IMR-90 (cell line): Measurements from ENCODE around the gene SCN8A. TPM values are rescaled to one million over a fixed set of nuclear protein-coding genes. Genes with fewer than 3 reads are reported as not detected.

Experiments
- ATAC-seq: fragments of 200-7000 bp; cut with Tn5 transposase; 2 replicates; pipeline ENCODE4 v1.9.1; 2020; ENCODE audit warnings: low read depth, mild to moderate bottlenecking, moderate library complexity
- BruUV-seq: library from RNA; stranded (reverse); fragments of 400-500 nt; replicated peaks from 2 replicates; lab custom pipeline; 2021; lab: Mats Ljungman, UMichigan
- CTCF ChIA-PET: fragments of 300-600 bp; formaldehyde crosslinking; extraction: SDS; loops from one replicate; lab custom pipeline; 2021; ENCODE audit warnings: antibody characterized with exemption; lab: Yijun Ruan, JAX
- POLR2A ChIA-PET: fragments of 300-600 bp; sonication (Branson Sonifier 250); formaldehyde crosslinking; loops from one replicate; lab custom pipeline; 2022; ENCODE audit warnings: antibody characterized with exemption; ENCODE audit not compliant: unreplicated experiment; lab: Charles Lee
- DNase-seq: peaks from one replicate; pipeline ENCODE4 v3.0.0; 2013
- H2AFZ ChIP-seq: replicated peaks from 2 replicates; pipeline ENCODE3; 2013; ENCODE audit warnings: low read length, mild to moderate bottlenecking; ENCODE audit not compliant: poor library complexity
- H2AK5ac ChIP-seq: 2 replicates; pipeline ENCODE4 v1.6.1; 2013; ENCODE audit warnings: low read depth, low read length, inconsistent platforms
- H2AK9ac ChIP-seq: replicated peaks from 2 replicates; pipeline ENCODE3; 2013; ENCODE audit warnings: mild to moderate bottlenecking, low read depth, low read length, moderate library complexity; ENCODE audit not compliant: poor library complexity
- H2BK120ac ChIP-seq: 2 replicates; pipeline ENCODE4 v1.6.1; 2013; ENCODE audit warnings: low read depth, low read length, inconsistent platforms
- H2BK15ac ChIP-seq: 3 replicates; pipeline ENCODE4 v1.6.1; 2013; ENCODE audit warnings: low read depth, low read length, inconsistent platforms
- H2BK20ac ChIP-seq: 2 replicates; pipeline ENCODE4 v1.6.1; 2013; ENCODE audit warnings: low read depth, mild to moderate bottlenecking, inconsistent platforms, low read length, moderate library complexity
- H2BK5ac ChIP-seq: 2 replicates; pipeline ENCODE4 v1.6.1; 2013; ENCODE audit warnings: mild to moderate bottlenecking, low read depth, low read length, inconsistent platforms; ENCODE audit not compliant: poor library complexity, severe bottlenecking
- H3K14ac ChIP-seq: replicated peaks from 2 replicates; pipeline ENCODE4 v1.6.1; 2013; ENCODE audit warnings: low read depth, low read length, inconsistent platforms
- H3K18ac ChIP-seq: 2 replicates; pipeline ENCODE4 v1.6.1; 2013; ENCODE audit warnings: low read depth, low read length, control low read depth
- H3K23ac ChIP-seq: 2 replicates; pipeline ENCODE4 v1.6.1; 2013; ENCODE audit warnings: low read depth, low read length, inconsistent platforms
- H3K27ac ChIP-seq: 2 replicates; pipeline ENCODE4 v1.5.1; 2013; ENCODE audit warnings: mild to moderate bottlenecking, control low read depth, low read length; ENCODE audit not compliant: insufficient read depth
- H3K27me3 ChIP-seq: 2 replicates; pipeline ENCODE4 v1.6.1; 2013; ENCODE audit warnings: low read length; ENCODE audit not compliant: control insufficient read depth, insufficient read depth
- H3K36me3 ChIP-seq: 2 replicates; pipeline ENCODE4 v1.6.1; 2013; ENCODE audit warnings: low read length, mixed read lengths; ENCODE audit not compliant: control insufficient read depth, insufficient read depth
- H3K4ac ChIP-seq: 2 replicates; pipeline ENCODE4 v1.6.1; 2013; ENCODE audit warnings: low read depth, low read length, inconsistent platforms
- H3K4me1 ChIP-seq: 2 replicates; pipeline ENCODE4 v1.6.1; 2013; ENCODE audit warnings: low read length, mixed read lengths; ENCODE audit not compliant: control insufficient read depth, insufficient read depth
- H3K4me2 ChIP-seq: 2 replicates; pipeline ENCODE4 v1.6.1; 2013; ENCODE audit warnings: low read depth, mild to moderate bottlenecking, control low read depth, low read length, moderate library complexity
- H3K4me3 ChIP-seq: 2 replicates; pipeline ENCODE4 v1.5.1; 2013; ENCODE audit warnings: low read depth, mild to moderate bottlenecking, control low read depth, low read length, moderate library complexity; ENCODE audit not compliant: insufficient read depth
- H3K56ac ChIP-seq: 2 replicates; pipeline ENCODE4 v1.6.1; 2013; ENCODE audit warnings: low read length, inconsistent platforms; ENCODE audit not compliant: insufficient read depth; ENCODE audit errors: extremely low read depth
- H3K79me1 ChIP-seq, 2 experiments: 2 replicates each; pipeline ENCODE4 v1.6.1; 2013; ENCODE audit warnings: low read length in 2 of 2, inconsistent platforms in 1 of 2, low read depth in 1 of 2
- H3K9ac ChIP-seq: 2 replicates; pipeline ENCODE4 v1.6.1; 2013; ENCODE audit warnings: low read depth, low read length, control low read depth
- H3K9me1 ChIP-seq: 2 replicates; pipeline ENCODE4 v1.6.1; 2013; ENCODE audit warnings: low read length, inconsistent platforms; ENCODE audit not compliant: insufficient read depth
- H3K9me3 ChIP-seq: 2 replicates; pipeline ENCODE4 v1.6.1; 2013; ENCODE audit warnings: low read length; ENCODE audit not compliant: control insufficient read depth, insufficient read depth
- H4K20me1 ChIP-seq: 2 replicates; pipeline ENCODE4 v1.6.1; 2013; ENCODE audit warnings: low read length, inconsistent platforms; ENCODE audit not compliant: insufficient read depth
- H4K5ac ChIP-seq: 2 replicates; pipeline ENCODE4 v1.6.1; 2013; ENCODE audit warnings: mild to moderate bottlenecking, low read depth, low read length, control low read depth
- H4K8ac ChIP-seq, 2 experiments: 2 replicates each; pipeline ENCODE4 v1.6.1; 2013; ENCODE audit warnings: low read depth in 2 of 2, low read length in 2 of 2, control low read depth in 1 of 2, inconsistent platforms in 1 of 2
- H4K91ac ChIP-seq: 2 replicates; pipeline ENCODE4 v1.6.1; 2013; ENCODE audit warnings: low read depth, low read length, inconsistent platforms; ENCODE audit not compliant: insufficient read depth
- CHD1 ChIP-seq: IDR thresholded peaks from 2 replicates; pipeline ENCODE4 v1.6.1; 2012; ENCODE audit warnings: low read depth, low read length, improper control_type of control experiment
- MAFK ChIP-seq: IDR thresholded peaks from 2 replicates; pipeline ENCODE4 v1.6.1; 2012; ENCODE audit warnings: low read depth, low read length, improper control_type of control experiment
- MAZ ChIP-seq: IDR thresholded peaks from 2 replicates; pipeline ENCODE4 v1.6.1; 2012; ENCODE audit warnings: low read depth, mild to moderate bottlenecking, low read length, improper control_type of control experiment, moderate library complexity, borderline replicate concordance
- WGBS, 2 experiments: methylation state at CpG; one replicate each; pipeline versions ENCODE4 v1.1.5 to v1.1.7; 2013; ENCODE audit warnings: missing lambda C conversion rate in 2 of 2; ENCODE audit not compliant: insufficient read length in 1 of 2; ENCODE audit errors: extremely low coverage in 2 of 2; 5-methylcytosine and 5-hydroxymethylcytosine counted together
- dilution Hi-C: fragments of 300-500 bp; cut with HindIII; formaldehyde crosslinking; loops from one replicate; pipeline ENCODE4 v1.14.3; 2018; ENCODE audit warnings: low sequenced_read_pairs; ENCODE audit not compliant: unreplicated experiment
- in situ Hi-C: fragments of 300-500 bp; cut with MboI; formaldehyde crosslinking; loops from 3 replicates; pipeline ENCODE4 v1.14.3; 2019; ENCODE audit warnings: low sequenced_read_pairs, inconsistent platforms, mixed read lengths
- intact Hi-C: fragments of 100-400 bp; cut with micrococcal nuclease; formaldehyde crosslinking; loops from 2 replicates; pipeline ENCODE4 v1.10.0; 2022
- polyA plus RNA-seq, 3 experiments: library from polyadenylated mRNA; depleted of rRNA; stranded (reverse); fragments of >200 nt; gene quantifications; 2 replicates each; pipeline ENCODE4 v1.2.3, GENCODE V29; 2012; ENCODE audit warnings: low replicate concordance in 1 of 3
- total RNA-seq: library from RNA; depleted of rRNA; stranded (reverse); fragments of >200 nt; gene quantifications from 2 replicates; pipeline ENCODE4 v1.2.3, GENCODE V29; 2012

SCN8A gene
- total and polyA plus RNA-seq, 2 of the 4 experiments (the other 2 are of a cell fraction): 6.9 to 19.7 TPM

- H3K27ac ChIP-seq: no peak overlapping the region
- H2BK20ac ChIP-seq: no peak overlapping the region
- no peaks in the 10 kb centered on the region for H3K79me1 ChIP-seq
- no peak overlapping the region for H4K5ac ChIP-seq
- no peak overlapping the region for H3K14ac ChIP-seq
- H3K4me3 ChIP-seq: no peak overlapping the region
- H2AK9ac ChIP-seq: no peak overlapping the region
- no peak overlapping the region for H2BK120ac ChIP-seq
- no peak overlapping the region for H2AFZ ChIP-seq
- ChIA-PET CTCF (no interaction called here), POLR2A (no interaction called here)
- no peak for TF ChIP-seq CHD1
- no peak for TF ChIP-seq MAZ
- peak; percentile 57; the same call in 1 of the 2 replicates for TF ChIP-seq MAFK
- DNase-seq (no peak), ATAC-seq (no peak)
- H4K91ac ChIP-seq: no peak overlapping the region
- no peaks in the 10 kb centered on the region for H4K20me1 ChIP-seq
- H3K9me1 ChIP-seq: no peaks in the 10 kb centered on the region; the same call in 1 of the 2 replicates
- no peaks in the 10 kb centered on the region for H3K27me3 ChIP-seq
- no peak overlapping the region for H3K18ac ChIP-seq
- H3K4ac ChIP-seq: no peak overlapping the region
- no peaks in the 10 kb centered on the region for H3K9me3 ChIP-seq
- H3K36me3 ChIP-seq: peaks cover 5% of the 10 kb centered on the region; the same call in 1 of the 2 replicates
- in situ Hi-C loops (no loop called here), dilution Hi-C loops (no loop called here), intact Hi-C loops (no loop called here)
- H4K8ac ChIP-seq: no peak overlapping the region
- no peak overlapping the region for H2BK5ac ChIP-seq
- no peak overlapping the region for H2AK5ac ChIP-seq
- no peak overlapping the region for H2BK15ac ChIP-seq
- H3K4me1 ChIP-seq: no peaks in the 10 kb centered on the region
- no CpG with 5 or more reads among the region's 10 CpGs for WGBS, 2 experiments
- H3K56ac ChIP-seq: no peak overlapping the region
- H3K23ac ChIP-seq: no peak overlapping the region
- H3K9ac ChIP-seq: no peak overlapping the region
- no peak overlapping the region for H3K4me2 ChIP-seq
- BruUV-seq: no TSS peak
These were observed 158.4 kb downstream of the SCN8A start for GRCh38 chr12:51749206-51749985.
